Measurements from ENCODE around the gene HYAL4. TPM values are rescaled to one million over a fixed set of nuclear protein-coding genes. Genes with fewer than 3 reads are reported as not detected.

Gene HYAL4, protein sequence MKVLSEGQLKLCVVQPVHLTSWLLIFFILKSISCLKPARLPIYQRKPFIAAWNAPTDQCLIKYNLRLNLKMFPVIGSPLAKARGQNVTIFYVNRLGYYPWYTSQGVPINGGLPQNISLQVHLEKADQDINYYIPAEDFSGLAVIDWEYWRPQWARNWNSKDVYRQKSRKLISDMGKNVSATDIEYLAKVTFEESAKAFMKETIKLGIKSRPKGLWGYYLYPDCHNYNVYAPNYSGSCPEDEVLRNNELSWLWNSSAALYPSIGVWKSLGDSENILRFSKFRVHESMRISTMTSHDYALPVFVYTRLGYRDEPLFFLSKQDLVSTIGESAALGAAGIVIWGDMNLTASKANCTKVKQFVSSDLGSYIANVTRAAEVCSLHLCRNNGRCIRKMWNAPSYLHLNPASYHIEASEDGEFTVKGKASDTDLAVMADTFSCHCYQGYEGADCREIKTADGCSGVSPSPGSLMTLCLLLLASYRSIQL
- not detected for total RNA-seq (2013)
- polyA plus RNA-seq (not detected), polyA minus RNA-seq (not detected in 2 replicates), total RNA-seq (0 to 1.4 (median 0.07) reads per million in 11 experiments)

DNA sequence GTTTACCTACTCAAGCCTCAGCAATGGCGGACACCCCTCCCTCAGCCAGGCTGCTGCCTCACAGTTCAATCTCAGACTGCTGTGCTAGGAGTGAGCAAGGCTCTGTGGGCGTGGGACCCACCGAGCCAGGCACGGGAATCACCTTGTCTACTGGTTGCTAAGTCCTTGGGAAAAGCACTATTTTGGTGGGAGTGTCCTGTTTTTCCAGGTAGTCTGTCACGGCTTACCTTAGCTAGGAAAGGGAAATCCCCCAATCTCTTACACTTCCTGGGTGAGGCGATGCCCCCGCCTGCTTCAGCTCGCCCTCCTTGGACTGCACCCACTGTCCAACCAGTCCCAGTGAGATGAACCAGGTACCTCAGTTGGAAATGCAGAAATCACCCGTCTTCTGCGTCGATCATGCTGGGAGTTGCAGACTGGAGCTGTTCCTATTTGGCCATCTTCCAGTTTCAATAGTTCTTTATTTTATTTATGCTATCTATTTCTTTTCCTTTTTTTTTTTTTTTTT, at the start of gene HYAL4:
TSS of gene HYAL4 (plus strand) at position 458 of the 508 bp plus-strand sequence. CDS start 23,105 bp downstream, outside the sequence.
- TF ChIP-seq, protein P1, sequence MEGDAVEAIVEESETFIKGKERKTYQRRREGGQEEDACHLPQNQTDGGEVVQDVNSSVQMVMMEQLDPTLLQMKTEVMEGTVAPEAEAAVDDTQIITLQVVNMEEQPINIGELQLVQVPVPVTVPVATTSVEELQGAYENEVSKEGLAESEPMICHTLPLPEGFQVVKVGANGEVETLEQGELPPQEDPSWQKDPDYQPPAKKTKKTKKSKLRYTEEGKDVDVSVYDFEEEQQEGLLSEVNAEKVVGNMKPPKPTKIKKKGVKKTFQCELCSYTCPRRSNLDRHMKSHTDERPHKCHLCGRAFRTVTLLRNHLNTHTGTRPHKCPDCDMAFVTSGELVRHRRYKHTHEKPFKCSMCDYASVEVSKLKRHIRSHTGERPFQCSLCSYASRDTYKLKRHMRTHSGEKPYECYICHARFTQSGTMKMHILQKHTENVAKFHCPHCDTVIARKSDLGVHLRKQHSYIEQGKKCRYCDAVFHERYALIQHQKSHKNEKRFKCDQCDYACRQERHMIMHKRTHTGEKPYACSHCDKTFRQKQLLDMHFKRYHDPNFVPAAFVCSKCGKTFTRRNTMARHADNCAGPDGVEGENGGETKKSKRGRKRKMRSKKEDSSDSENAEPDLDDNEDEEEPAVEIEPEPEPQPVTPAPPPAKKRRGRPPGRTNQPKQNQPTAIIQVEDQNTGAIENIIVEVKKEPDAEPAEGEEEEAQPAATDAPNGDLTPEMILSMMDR (IDR thresholded peaks at IDR 0.05) = no peak
- H3K36me3 Mint-ChIP-seq = no peaks in the 10 kb centered on the region
- H3K4me1 Mint-ChIP-seq = no peaks in the 10 kb centered on the region
- peak within 1 kb of the TSS in 1 of 7 donors; percentile 59 for H3K27ac Mint-ChIP-seq
- H3K4me3 ChIP-seq (replicated peaks in 1 of 3; ENCODE audit: low read depth in 2 of 3, low read length in 3 of 3) = no peak within 1 kb of the TSS
- peaks cover 0 to 3% of the 10 kb centered on the region in 2 donors for H3K9me3 ChIP-seq (replicated peaks in 1 of 2; ENCODE audit: control insufficient read depth in 1 of 2, insufficient read depth in 1 of 2, low read length in 2 of 2)
- H3K36me3 ChIP-seq (replicated peaks in 1 of 2; ENCODE audit: control insufficient read depth in 1 of 2, insufficient read depth in 2 of 2, low read length in 2 of 2) = no peaks in the 10 kb centered on the region
- H3K4me3 Mint-ChIP-seq = no peak within 1 kb of the TSS
- no peaks in the 10 kb centered on the region for H3K4me1 ChIP-seq (ENCODE audit: control insufficient read depth in 1 of 2, insufficient read depth in 2 of 2, low read length in 2 of 2)
- H3K27me3 ChIP-seq (ENCODE audit: control insufficient read depth in 2 of 2, insufficient read depth in 2 of 2, low read length in 2 of 2) = no peaks in the 10 kb centered on the region
- peaks cover 2 to 5% (median 3%) of the 10 kb centered on the region in 3 donors for H3K27me3 Mint-ChIP-seq (ENCODE audit: low read depth in 3 of 3)
- no peak within 1 kb of the TSS for H3K4me2 ChIP-seq (replicated peaks; ENCODE audit: extremely low read depth, low read length, poor library complexity, severe bottlenecking)
- 100% methylated on average over 2 of the region's 11 CpGs for WGBS (ENCODE audit: insufficient coverage)
- H3K9me3 Mint-ChIP-seq = peaks cover 0 to 17% (median 3%) of the 10 kb centered on the region in 7 donors
- H3K9ac ChIP-seq (ENCODE audit: insufficient read depth, low read length, poor library complexity, severe bottlenecking) = no peak within 1 kb of the TSS
- no peak within 1 kb of the TSS for H3K27ac ChIP-seq (ENCODE audit: low read depth in 1 of 2, low read length in 2 of 2)
- no peak within 1 kb of the TSS for H2AFZ ChIP-seq (ENCODE audit: insufficient read depth, low read depth, low read length, poor library complexity, severe bottlenecking)
- intact Hi-C loops (cut with micrococcal nuclease) = no loop called here
- H4K20me1 ChIP-seq (ENCODE audit: insufficient read depth, low read length) = no peaks in the 10 kb centered on the region
- no peaks in the 10 kb centered on the region for H3K79me2 ChIP-seq (ENCODE audit: insufficient read depth, low read length)
- DNase-seq = no peak

GRCh38 chr7:123795917-123796316, 49.1 kb upstream of the HYAL4 start:
- Mint-ChIP-seq H3K27ac (no peak overlapping the region), H3K36me3 (no peaks in the 10 kb centered on the region), H3K4me1 (no peaks in the 10 kb centered on the region), H3K27me3 (ENCODE audit: low read depth in 3 of 3) (peaks cover 0 to 5% (median 3%) of the 10 kb centered on the region in 3 donors), H3K4me3 (no peak overlapping the region), H3K9me3 (peaks cover 0 to 2% (median 0%) of the 10 kb centered on the region in 7 donors)
- no CpG with 5 or more reads among the region's 1 CpG for WGBS (ENCODE audit: insufficient coverage)
- Histone ChIP-seq H4K20me1 (ENCODE audit: insufficient read depth, low read length) (no peaks in the 10 kb centered on the region), H3K79me2 (ENCODE audit: insufficient read depth, low read length) (no peaks in the 10 kb centered on the region), H3K9ac (ENCODE audit: insufficient read depth, low read length, poor library complexity, severe bottlenecking) (no peak overlapping the region), H3K27ac (ENCODE audit: low read depth in 1 of 2, low read length in 2 of 2) (no peak overlapping the region), H3K27me3 (ENCODE audit: control insufficient read depth in 2 of 2, insufficient read depth in 2 of 2, low read length in 2 of 2) (no peaks in the 10 kb centered on the region), H3K36me3 (replicated peaks in 1 of 2; ENCODE audit: control insufficient read depth in 1 of 2, insufficient read depth in 2 of 2, low read length in 2 of 2) (no peaks in the 10 kb centered on the region), H2AFZ (ENCODE audit: insufficient read depth, low read depth, low read length, poor library complexity, severe bottlenecking) (no peak overlapping the region), H3K4me1 (ENCODE audit: control insufficient read depth in 1 of 2, insufficient read depth in 2 of 2, low read length in 2 of 2) (no peaks in the 10 kb centered on the region), H3K4me3 (replicated peaks in 1 of 3; ENCODE audit: low read depth in 2 of 3, low read length in 3 of 3) (no peak overlapping the region), H3K9me3 (replicated peaks in 1 of 2; ENCODE audit: control insufficient read depth in 1 of 2, insufficient read depth in 1 of 2, low read length in 2 of 2) (no peaks in the 10 kb centered on the region), H3K4me2 (replicated peaks; ENCODE audit: extremely low read depth, low read length, poor library complexity, severe bottlenecking) (no peak overlapping the region)
- no peak for DNase-seq
- intact Hi-C loops (cut with micrococcal nuclease) = loop anchor here in 1 of 2 donors (5.0 kb wide), 1 partner anchor 66 kb away; no protein-coding TSS in a partner anchor
- TF ChIP-seq, protein P1 (IDR thresholded peaks at IDR 0.05) = no peak
